Measurements from ENCODE around the gene SMAD5.

SMAD5 gene

GRCh38 chr5:136120529-136120928 is 12.1 kb upstream of the SMAD5 start:
- Histone ChIP-seq H3K9me3 (ENCODE audit: severe bottlenecking) (no peaks in the 10 kb centered on the region), H3K27me3 (ENCODE audit: insufficient read depth, low read depth, severe bottlenecking) (no peaks in the 10 kb centered on the region), H3K36me3 (no peaks in the 10 kb centered on the region), H3K4me3 (ENCODE audit: low read depth, low read length) (no peak overlapping the region), H3K27ac (no peak overlapping the region)
- no peak for TF ChIP-seq CTCF (IDR thresholded peaks at IDR 0.05; ENCODE audit: low read depth, low read length)
- no peak for DNase-seq

- no peak for DNase-seq
- no peak for TF ChIP-seq CTCF (IDR thresholded peaks at IDR 0.05; ENCODE audit: low read depth, low read length)
- Histone ChIP-seq H3K4me3 (ENCODE audit: low read depth, low read length) (no peak overlapping the region), H3K27ac (no peak overlapping the region), H3K27me3 (ENCODE audit: insufficient read depth, low read depth, severe bottlenecking) (no peaks in the 10 kb centered on the region), H3K36me3 (no peaks in the 10 kb centered on the region), H3K9me3 (ENCODE audit: severe bottlenecking) (no peaks in the 10 kb centered on the region)
Observed at GRCh38 chr5:136123236-136123768, 9.3 kb upstream of the SMAD5 start.

- no peaks in the 10 kb centered on the region for H3K27me3 ChIP-seq (ENCODE audit: insufficient read depth, low read depth, severe bottlenecking)
- DNase-seq: no peak
- no peak for TF ChIP-seq CTCF (IDR thresholded peaks at IDR 0.05; ENCODE audit: low read depth, low read length)
- no peaks in the 10 kb centered on the region for H3K9me3 ChIP-seq (ENCODE audit: severe bottlenecking)
- no peak overlapping the region for H3K4me3 ChIP-seq (ENCODE audit: low read depth, low read length)
- H3K36me3 ChIP-seq: no peaks in the 10 kb centered on the region
- H3K27ac ChIP-seq: no peak overlapping the region
Observed at GRCh38 chr5:136127560-136127959, 5.1 kb upstream of the SMAD5 start.

GRCh38 chr5:136128481-136128880 is 4.2 kb upstream of the SMAD5 start:
- TF ChIP-seq CTCF (IDR thresholded peaks at IDR 0.05; ENCODE audit: low read depth, low read length): no peak
- H3K27me3 ChIP-seq (ENCODE audit: insufficient read depth, low read depth, severe bottlenecking): no peaks in the 10 kb centered on the region
- peak overlapping the region; percentile 38 for H3K27ac ChIP-seq
- peaks cover 3% of the 10 kb centered on the region for H3K36me3 ChIP-seq
- no peaks in the 10 kb centered on the region for H3K9me3 ChIP-seq (ENCODE audit: severe bottlenecking)
- peak; percentile 46 for DNase-seq
- H3K4me3 ChIP-seq (ENCODE audit: low read depth, low read length): no peak overlapping the region

- no peaks in the 10 kb centered on the region for H3K27me3 ChIP-seq (ENCODE audit: insufficient read depth, low read depth, severe bottlenecking)
- H3K36me3 ChIP-seq: peaks cover 3% of the 10 kb centered on the region
- peak overlapping the region; percentile 38 for H3K27ac ChIP-seq
- no peaks in the 10 kb centered on the region for H3K9me3 ChIP-seq (ENCODE audit: severe bottlenecking)
- no peak for DNase-seq
- no peak overlapping the region for H3K4me3 ChIP-seq (ENCODE audit: low read depth, low read length)
- TF ChIP-seq CTCF (IDR thresholded peaks at IDR 0.05; ENCODE audit: low read depth, low read length): no peak
Observed at GRCh38 chr5:136129445-136129844, 3.2 kb upstream of the SMAD5 start.

- no peaks in the 10 kb centered on the region for H3K27me3 ChIP-seq (ENCODE audit: insufficient read depth, low read depth, severe bottlenecking)
- no peak for DNase-seq
- no peak overlapping the region for H3K4me3 ChIP-seq (ENCODE audit: low read depth, low read length)
- no peak overlapping the region for H3K27ac ChIP-seq
- no peak for TF ChIP-seq CTCF (IDR thresholded peaks at IDR 0.05; ENCODE audit: low read depth, low read length)
- H3K9me3 ChIP-seq (ENCODE audit: severe bottlenecking): no peaks in the 10 kb centered on the region
- peaks cover 3% of the 10 kb centered on the region for H3K36me3 ChIP-seq
Observed at GRCh38 chr5:136130581-136130980, 2.1 kb upstream of the SMAD5 start.
